ENCODE data around the gene CFAP410.

- TF ChIP-seq CTCF (IDR thresholded peaks at IDR 0.05) = no peak
- TF ChIP-seq POLR2A (IDR thresholded peaks at IDR 0.05) = no peak
Observed at GRCh38 chr21:44317871-44318270, 21.3 kb downstream of the CFAP410 start.

Data from uterus (tissue), 2 donors.